ENCODE results near the gene ASPSCR1.

GRCh38 chr17:82012640-82013295, 35.3 kb downstream of the ASPSCR1 start:
- TF ChIP-seq POLR2A (IDR thresholded peaks at IDR 0.05; ENCODE audit: low read length): no peak
- TF ChIP-seq GATA1 (IDR thresholded peaks at IDR 0.05; ENCODE audit: low read depth, low read length): no peak

All from erythroblast (primary cell).